OCI-LY3 (cell line): ENCODE data around the gene DNAAF5.

ENCODE experiments used
- CTCF ChIP-seq: fragments of 200-600, 300-600 bp; sonication (generic); IDR thresholded peaks from 2 replicates; pipeline ENCODE4 v1.5.1; 2014; ENCODE audit warnings: antibody characterized with exemption, low read length, low read depth
- EZH2phosphoT487 ChIP-seq: fragments of 200-600 bp; shearing (Covaris generic); IDR thresholded peaks from 2 replicates; pipeline ENCODE4 v1.6.1; 2018; ENCODE audit warnings: antibody characterized with exemption, mixed run types, low read depth

GRCh38 chr7:706721-707120 lies 19.8 kb upstream of the DNAAF5 start:
- no peak for TF ChIP-seq EZH2phosphoT487
- no peak for TF ChIP-seq CTCF
